Gastrocnemius medialis (tissue), 4 donors: Measurements from ENCODE around the gene TLCD2.

ENCODE experiments used
- POLR2A ChIP-seq, 2 donors: fragments of 450-650 bp; IDR thresholded peaks; one replicate each; pipeline ENCODE4 v1.6.1; 2017; ENCODE audit warnings: antibody characterized with exemption in 2 of 2, mild to moderate bottlenecking in 2 of 2, moderate library complexity in 2 of 2
- TF ChIP-seq, protein P1 (sequence below), 5 experiments: fragments of 450-650 bp in 3 of 5; fragments of 200-600 bp in 2 of 5; sonication (generic) in 2 of 5; IDR thresholded peaks in 4 of 5; conservative IDR thresholded peaks in 1 of 5; 1 replicate in 4 of 5; 2 replicates in 1 of 5; pipeline ENCODE4 v1.5.1; 2016 to 2019; ENCODE audit warnings: antibody characterized with exemption in 5 of 5, mild to moderate bottlenecking in 3 of 5, moderate library complexity in 3 of 5

DNA sequence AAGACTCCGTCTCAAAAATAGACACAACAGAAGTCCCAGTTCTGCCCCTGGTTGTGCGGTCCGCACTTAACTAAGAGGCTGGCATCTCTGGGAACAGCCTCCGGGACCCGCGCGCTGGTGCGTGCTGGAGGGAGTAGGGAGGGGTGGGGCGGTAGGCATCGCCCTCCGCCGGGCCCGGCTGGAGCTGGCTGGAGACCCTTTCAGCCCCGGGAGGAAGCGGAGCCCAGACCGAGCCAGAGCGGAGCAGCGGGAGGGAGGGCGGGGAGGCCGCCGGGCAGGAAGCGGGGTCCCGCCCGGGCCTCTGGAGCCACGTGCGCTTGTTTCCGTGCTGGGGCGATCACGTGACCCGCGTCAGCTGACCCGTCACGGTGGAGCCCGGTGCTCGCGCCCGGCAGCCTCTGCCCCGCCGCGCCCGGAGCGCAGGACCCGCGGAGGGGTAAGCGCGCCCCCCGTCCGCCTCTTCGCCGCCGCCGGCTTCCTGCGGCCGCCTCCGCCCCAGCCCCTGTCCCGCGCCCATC lies 14.2 kb upstream of the TLCD2 start, which contains the start of gene WDR81:
- TF ChIP-seq, protein P1, sequence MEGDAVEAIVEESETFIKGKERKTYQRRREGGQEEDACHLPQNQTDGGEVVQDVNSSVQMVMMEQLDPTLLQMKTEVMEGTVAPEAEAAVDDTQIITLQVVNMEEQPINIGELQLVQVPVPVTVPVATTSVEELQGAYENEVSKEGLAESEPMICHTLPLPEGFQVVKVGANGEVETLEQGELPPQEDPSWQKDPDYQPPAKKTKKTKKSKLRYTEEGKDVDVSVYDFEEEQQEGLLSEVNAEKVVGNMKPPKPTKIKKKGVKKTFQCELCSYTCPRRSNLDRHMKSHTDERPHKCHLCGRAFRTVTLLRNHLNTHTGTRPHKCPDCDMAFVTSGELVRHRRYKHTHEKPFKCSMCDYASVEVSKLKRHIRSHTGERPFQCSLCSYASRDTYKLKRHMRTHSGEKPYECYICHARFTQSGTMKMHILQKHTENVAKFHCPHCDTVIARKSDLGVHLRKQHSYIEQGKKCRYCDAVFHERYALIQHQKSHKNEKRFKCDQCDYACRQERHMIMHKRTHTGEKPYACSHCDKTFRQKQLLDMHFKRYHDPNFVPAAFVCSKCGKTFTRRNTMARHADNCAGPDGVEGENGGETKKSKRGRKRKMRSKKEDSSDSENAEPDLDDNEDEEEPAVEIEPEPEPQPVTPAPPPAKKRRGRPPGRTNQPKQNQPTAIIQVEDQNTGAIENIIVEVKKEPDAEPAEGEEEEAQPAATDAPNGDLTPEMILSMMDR (IDR thresholded peaks at IDR 0.05 in 4 of 5, conservative IDR thresholded peaks at IDR 0.05 in 1 of 5): peak in 2 of 5 experiments; percentile 43 to 61
- peak; percentile 82 to 92 for TF ChIP-seq POLR2A (IDR thresholded peaks at IDR 0.05)
